B cell (primary cell): ENCODE data around the gene FCSK. TPM values are rescaled to one million over a fixed set of nuclear protein-coding genes. Genes with fewer than 3 reads are reported as not detected.

Source experiments
- ATAC-seq: fragments of 200-7000 bp; cut with Tn5 transposase; one replicate; pipeline ENCODE4 v1.10.0; 2021; ENCODE audit warnings: low read depth, mild to moderate bottlenecking, moderate number of reproducible peaks, moderate library complexity
- CTCF ChIA-PET: fragments of 350-600 bp; sonication (Branson Sonifier 250); formaldehyde crosslinking; loops from one replicate; lab custom pipeline; 2021; ENCODE audit warnings: antibody characterized with exemption, inconsistent platforms; lab: Charles Lee
- POLR2A ChIA-PET: fragments of 350-600 bp; sonication (Branson Sonifier 250); formaldehyde crosslinking; loops from one replicate; lab custom pipeline; 2021; ENCODE audit warnings: antibody characterized with exemption; lab: Charles Lee
- DNase-seq: peaks from one replicate; pipeline ENCODE4 v3.0.0; 2013
- H2AFZ ChIP-seq: 2 replicates; pipeline ENCODE4 v1.6.1; 2012; ENCODE audit warnings: mild to moderate bottlenecking, low read depth, low read length; ENCODE audit not compliant: insufficient read depth, poor library complexity, severe bottlenecking
- H3K27ac ChIP-seq, 2 donors: 1 replicate in 1 of 2; 2 replicates in 1 of 2; pipeline ENCODE4 v1.5.1; 2012 to 2013; ENCODE audit warnings: low read length in 2 of 2, mild to moderate bottlenecking in 2 of 2, moderate library complexity in 1 of 2
- H3K27me3 ChIP-seq, 4 experiments: fragments of 200-600 bp in 1 of 4; sonication (generic) in 1 of 4; replicated peaks in 1 of 4; 1 replicate in 2 of 4; 2 replicates in 2 of 4; pipeline versions ENCODE4 v1.6.1 to v1.7.0; 2013 to 2016; ENCODE audit warnings: low read length in 3 of 4, mild to moderate bottlenecking in 2 of 4, mixed read lengths in 1 of 4, moderate library complexity in 1 of 4; ENCODE audit not compliant: insufficient read depth in 4 of 4, control insufficient read depth in 3 of 4; ENCODE audit errors: control extremely low read depth in 1 of 4
- H3K36me3 ChIP-seq, 2 experiments: replicated peaks in 1 of 2; 1 replicate in 1 of 2; 2 replicates in 1 of 2; pipeline versions ENCODE4 v1.6.1 to v1.7.1; 2013; ENCODE audit warnings: low read length in 1 of 2; ENCODE audit not compliant: insufficient read depth in 2 of 2, control insufficient read depth in 1 of 2; ENCODE audit errors: control extremely low read depth in 1 of 2, extremely low read depth in 1 of 2
- H3K4me1 ChIP-seq, 2 donors: fragments of 200-600 bp in 1 of 2; sonication (generic) in 1 of 2; 1 replicate in 1 of 2; 2 replicates in 1 of 2; pipeline versions ENCODE4 v1.5.1 to v1.6.1; 2013 to 2017; ENCODE audit warnings: low read length in 2 of 2; ENCODE audit not compliant: control insufficient read depth in 2 of 2, insufficient read depth in 2 of 2
- H3K4me2 ChIP-seq: replicated peaks from 2 replicates; pipeline ENCODE3; 2012; ENCODE audit warnings: mild to moderate bottlenecking, low read depth, low read length; ENCODE audit not compliant: poor library complexity, severe bottlenecking
- H3K4me3 ChIP-seq, 5 experiments: fragments of 200-600 bp in 1 of 5; sonication (generic) in 1 of 5; 1 replicate in 3 of 5; 2 replicates in 2 of 5; pipeline versions ENCODE4 v1.5.1 to v1.7.0; 2011 to 2016; ENCODE audit warnings: low read length in 4 of 5, mild to moderate bottlenecking in 4 of 5, low read depth in 2 of 5, control low read depth in 1 of 5, moderate library complexity in 1 of 5; ENCODE audit not compliant: insufficient read depth in 1 of 5; ENCODE audit errors: control extremely low read depth in 1 of 5, extremely low read depth in 1 of 5
- H3K79me2 ChIP-seq: fragments of 200-600 bp; sonication (generic); one replicate; pipeline ENCODE4 v1.6.0; 2016; ENCODE audit warnings: low read length; ENCODE audit not compliant: control insufficient read depth, insufficient read depth
- H3K9ac ChIP-seq: fragments of 200-600 bp; sonication (generic); 2 replicates; pipeline ENCODE4 v1.6.1; 2017; ENCODE audit warnings: mild to moderate bottlenecking, low read length, moderate library complexity
- H3K9me3 ChIP-seq, 3 donors: one replicate each; pipeline versions ENCODE4 v1.6.1 to v1.7.1; 2013; ENCODE audit warnings: low read length in 2 of 3; ENCODE audit not compliant: control insufficient read depth in 2 of 3, insufficient read depth in 1 of 3; ENCODE audit errors: control extremely low read depth in 1 of 3
- H4K20me1 ChIP-seq: 2 replicates; pipeline ENCODE4 v1.6.0; 2012; ENCODE audit warnings: mild to moderate bottlenecking, low read length; ENCODE audit not compliant: insufficient read depth, control insufficient read depth, poor library complexity, severe bottlenecking
- H3K27ac Mint-ChIP-seq: one replicate; pipeline ENCODE4 v1.8.0; 2021; ENCODE audit warnings: mixed read lengths
- H3K27me3 Mint-ChIP-seq: one replicate; pipeline ENCODE4 v1.8.0; 2021; ENCODE audit warnings: mixed read lengths
- H3K4me1 Mint-ChIP-seq: one replicate; pipeline ENCODE4 v1.8.0; 2021; ENCODE audit warnings: mixed read lengths
- H3K4me3 Mint-ChIP-seq: one replicate; pipeline ENCODE4 v1.8.0; 2021; ENCODE audit warnings: mixed read lengths
- H3K9me3 Mint-ChIP-seq: one replicate; pipeline ENCODE4 v1.8.0; 2022; ENCODE audit warnings: mixed read lengths; ENCODE audit not compliant: insufficient read depth
- CTCF ChIP-seq: fragments of 200-600 bp; IDR thresholded peaks from one replicate; pipeline ENCODE4 v1.8.0; 2022; ENCODE audit warnings: antibody characterized with exemption, mild to moderate bottlenecking
- EZH2 ChIP-seq: IDR thresholded peaks from 2 replicates; pipeline ENCODE4 v1.6.1; 2012; ENCODE audit warnings: borderline replicate concordance, low read depth, mild to moderate bottlenecking, moderate library complexity, low read length; ENCODE audit not compliant: insufficient read depth, poor library complexity, severe bottlenecking
- WGBS: methylation state at CpG from one replicate; pipeline ENCODE4 v1.1.5; 2013; ENCODE audit warnings: missing lambda C conversion rate; ENCODE audit not compliant: insufficient coverage; 5-methylcytosine and 5-hydroxymethylcytosine counted together
- intact Hi-C: fragments of 100-400 bp; cut with micrococcal nuclease; formaldehyde crosslinking; loops from one replicate; pipeline ENCODE4 v1.10.0; 2022
- polyA plus RNA-seq: library from polyadenylated mRNA; depleted of rRNA; stranded (reverse); fragments of >200 nt; gene quantifications from 2 replicates; pipeline ENCODE4 v1.2.3, GENCODE V29; 2012
- total RNA-seq, 2 donors: library from RNA; stranded (reverse); fragments of 120-200 nt in 1 of 2; gene quantifications; 1 replicate in 1 of 2; 2 replicates in 1 of 2; pipeline versions ENCODE4 v1.2.3 to v1.2.4, GENCODE V29; 2013 to 2022

FCSK gene
- total and polyA plus RNA-seq, 2 donors (not counting 1 experiment from before 2014, with no cell fraction given) = 19.4 to 24.8 TPM

GRCh38 chr16:70453892-70454221 lies 538 bp upstream of the FCSK start:
- ATAC-seq (no peak), DNase-seq (no peak)
- H3K9me3 ChIP-seq = no peaks in the 10 kb centered on the region
- H3K9ac ChIP-seq = peak overlapping the region; percentile 99
- H3K4me1 Mint-ChIP-seq = peaks cover 20% of the 10 kb centered on the region
- no peaks in the 10 kb centered on the region for H3K36me3 ChIP-seq
- H3K9me3 Mint-ChIP-seq = no peaks in the 10 kb centered on the region
- H3K27me3 ChIP-seq = no peaks in the 10 kb centered on the region
- POLR2A ChIA-PET = interaction anchor here (0.6 to 3.7 kb wide), 11 partner anchors 11 to 303 kb away, joined by 3 to 25 read pairs (median 7); partner anchors contain the start of genes DDX19A and ST3GAL2
- peaks cover 10 to 17% of the 10 kb centered on the region in 2 donors for H3K4me1 ChIP-seq
- peak overlapping the region; percentile 92 for H3K27ac Mint-ChIP-seq
- 0% methylated on average over 7 of the region's 8 CpGs for WGBS
- intact Hi-C loops = loop anchor here (1.0 to 5.0 kb wide), 7 partner anchors 15 to 202 kb away; partner anchors contain the start of genes COG4, DDX19A, EXOSC6 and SF3B3
- peaks cover 5% of the 10 kb centered on the region for H3K27me3 Mint-ChIP-seq
- peak overlapping the region; percentile 100 for H2AFZ ChIP-seq
- no peak for TF ChIP-seq EZH2
- no peak for TF ChIP-seq CTCF
- CTCF ChIA-PET = interaction anchor here (0.6 to 5.1 kb wide), 14 partner anchors 13 to 84 kb away, joined by 3 to 28 read pairs (median 4); no protein-coding TSS in a partner anchor
- peak overlapping the region; percentile 94 for H3K4me3 Mint-ChIP-seq
- peak overlapping the region; percentile 94 to 97 for H3K27ac ChIP-seq
- H4K20me1 ChIP-seq = no peaks in the 10 kb centered on the region
- peaks cover 8% of the 10 kb centered on the region for H3K79me2 ChIP-seq
- peak overlapping the region; percentile 97 for H3K4me2 ChIP-seq
- H3K4me3 ChIP-seq = peak overlapping the region; percentile 79 to 97 (median 89)

- H3K36me3 ChIP-seq = no peaks in the 10 kb centered on the region
- H3K4me1 ChIP-seq = peaks cover 10 to 17% of the 10 kb centered on the region in 2 donors
- CTCF ChIA-PET = interaction anchor here (0.7 to 5.1 kb wide), 9 partner anchors 14 to 1299 kb away, joined by 3 to 28 read pairs (median 3); no protein-coding TSS in a partner anchor
- Mint-ChIP-seq H3K9me3 (no peaks in the 10 kb centered on the region), H3K27ac (no peak overlapping the region), H3K4me1 (peaks cover 20% of the 10 kb centered on the region), H3K4me3 (peak overlapping the region; percentile 94), H3K27me3 (no peaks in the 10 kb centered on the region)
- H2AFZ ChIP-seq = no peak overlapping the region
- WGBS = 92% methylated on average over 2 of the region's 7 CpGs
- intact Hi-C loops = no loop called here
- no peak overlapping the region for H3K27ac ChIP-seq
- no peaks in the 10 kb centered on the region for H3K27me3 ChIP-seq
- H3K9ac ChIP-seq = no peak overlapping the region
- TF ChIP-seq EZH2 (no peak), CTCF (no peak)
- ATAC-seq = no peak
- H4K20me1 ChIP-seq = no peaks in the 10 kb centered on the region
- no peak overlapping the region for H3K4me3 ChIP-seq
- H3K9me3 ChIP-seq = no peaks in the 10 kb centered on the region
- no peak overlapping the region for H3K4me2 ChIP-seq
- peaks cover 13% of the 10 kb centered on the region for H3K79me2 ChIP-seq
- POLR2A ChIA-PET = interaction anchor here (0.6 to 3.7 kb wide), 2 partner anchors 62 to 75 kb away, joined by 3 to 25 read pairs; no protein-coding TSS in a partner anchor
- no peak for DNase-seq
Measured at GRCh38 chr16:70455910-70456309, 1.5 kb downstream of the FCSK start.
